HepG2 (cell line): ENCODE data around the gene PROM2. TPM values are rescaled to one million over a fixed set of nuclear protein-coding genes. Genes with fewer than 3 reads are reported as not detected.

Experiments
- ATAC-seq: fragments of 200-7000 bp; cut with Tn5 transposase; 3 replicates; pipeline ENCODE4 v1.9.1; 2020; ENCODE audit warnings: mild to moderate bottlenecking, moderate library complexity
- BruUV-seq: library from RNA; stranded (reverse); fragments of 400-500 nt; replicated peaks from 2 replicates; lab custom pipeline; 2021; lab: Mats Ljungman, UMichigan
- CTCF ChIA-PET: fragments of 300-600 bp; formaldehyde crosslinking; extraction: SDS; loops from one replicate; lab custom pipeline; 2021; ENCODE audit warnings: low total read pairs, inconsistent platforms, low intra/inter-chr PET ratio; lab: Yijun Ruan, JAX
- POLR2A ChIA-PET: fragments of 350-600 bp; sonication (Branson Sonifier 250); formaldehyde crosslinking; loops from one replicate; lab custom pipeline; 2020; ENCODE audit warnings: antibody characterized with exemption, inconsistent platforms; lab: Yijun Ruan, JAX
- DNase-seq: peaks from one replicate; pipeline ENCODE4 v3.0.0-alpha.2; 2015; ENCODE audit warnings: low spot score
- FAIRE-seq: peaks from 3 replicates; lab custom pipeline; 2011; peaks lifted over from hg19 to GRCh38; lab: Jason Lieb, UNC
- H2AFZ ChIP-seq: one replicate; pipeline ENCODE4 v1.6.1; 2011; ENCODE audit warnings: low read length, inconsistent platforms
- H3K27ac ChIP-seq: fragments of 300-600 bp; 3 replicates; pipeline ENCODE4 v1.8.0; 2011; ENCODE audit warnings: mixed run types, mild to moderate bottlenecking, mixed read lengths, low read length, inconsistent platforms; ENCODE audit not compliant: insufficient read depth; ENCODE audit errors: extremely low read length
- H3K27me3 ChIP-seq, 2 experiments: fragments of 200-600 bp in 1 of 2; 2 replicates in 1 of 2; 3 replicates in 1 of 2; pipeline versions ENCODE4 v1.6.0 to v1.8.0; 2011; ENCODE audit warnings: low read length in 2 of 2, mild to moderate bottlenecking in 2 of 2, moderate library complexity in 2 of 2, inconsistent platforms in 1 of 2; ENCODE audit not compliant: insufficient read depth in 2 of 2, control insufficient read depth in 1 of 2
- H3K36me3 ChIP-seq, 2 experiments: fragments of 200-600 bp in 1 of 2; replicated peaks in 1 of 2; 2 replicates in 1 of 2; 3 replicates in 1 of 2; pipeline versions ENCODE4 v1.5.1 to v1.8.0; 2011; ENCODE audit warnings: low read length in 2 of 2, inconsistent platforms in 1 of 2; ENCODE audit not compliant: insufficient read depth in 2 of 2, control insufficient read depth in 1 of 2
- H3K4me1 ChIP-seq: 2 replicates; pipeline ENCODE4 v1.5.1; 2012; ENCODE audit warnings: low read length, inconsistent platforms; ENCODE audit not compliant: insufficient read depth
- H3K4me2 ChIP-seq: 2 replicates; pipeline ENCODE4 v1.6.0; 2011; ENCODE audit warnings: low read depth, low read length, inconsistent platforms
- H3K4me3 ChIP-seq, 3 experiments: fragments of 200-600 bp in 1 of 3; sonication (generic), shearing (Covaris generic) in 1 of 3; replicated peaks in 1 of 3; 2 replicates each; pipeline ENCODE4 v1.5.1; 2011 to 2016; ENCODE audit warnings: low read length in 3 of 3, inconsistent platforms in 2 of 3, low read depth in 2 of 3, mild to moderate bottlenecking in 2 of 3, control low read depth in 1 of 3, mixed read lengths in 1 of 3; ENCODE audit not compliant: insufficient read depth in 1 of 3
- H3K79me2 ChIP-seq: one replicate; pipeline ENCODE4 v1.6.1; 2011; ENCODE audit warnings: low read length, inconsistent platforms; ENCODE audit not compliant: insufficient read depth
- H3K9ac ChIP-seq: 2 replicates; pipeline ENCODE4 v1.6.0; 2011; ENCODE audit warnings: mild to moderate bottlenecking, low read depth, low read length, inconsistent platforms; ENCODE audit not compliant: insufficient read depth
- H3K9me3 ChIP-seq: 2 replicates; pipeline ENCODE4 v1.5.1; 2012; ENCODE audit warnings: mild to moderate bottlenecking, low read length
- H4K20me1 ChIP-seq: 2 replicates; pipeline ENCODE4 v1.6.0; 2011; ENCODE audit warnings: inconsistent platforms, mild to moderate bottlenecking, low read length, moderate library complexity; ENCODE audit not compliant: insufficient read depth
- ATF7-NPFF ChIP-seq: sonication (generic); formaldehyde crosslinking; IDR thresholded peaks from 2 replicates; pipeline ENCODE4 v1.8.1; 2023; ENCODE audit warnings: mild to moderate bottlenecking, low read depth, missing genetic modification reagents, moderate library complexity
- DBP ChIP-seq: sonication (generic); formaldehyde crosslinking; IDR thresholded peaks from 2 replicates; pipeline ENCODE4 v1.4.0; 2020; ENCODE audit warnings: missing genetic modification reagents; ENCODE audit errors: not compliant biosample characterization
- HOMEZ ChIP-seq: IDR thresholded peaks from 2 replicates; pipeline ENCODE4 v1.6.1; 2016; ENCODE audit warnings: low read depth
- NR0B2 ChIP-seq: sonication (generic); formaldehyde crosslinking; IDR thresholded peaks from 2 replicates; pipeline ENCODE4 v1.4.0; 2020; ENCODE audit warnings: mild to moderate bottlenecking, missing genetic modification reagents
- POGK ChIP-seq: sonication (generic); formaldehyde crosslinking; conservative IDR thresholded peaks from 2 replicates; pipeline ENCODE4 v1.8.0; 2022; ENCODE audit warnings: mild to moderate bottlenecking, moderate library complexity, missing genetic modification reagents
- RFX5 ChIP-seq: IDR thresholded peaks from 2 replicates; pipeline ENCODE4 v1.6.1; 2011; ENCODE audit warnings: low read depth, low read length, improper control_type of control experiment
- TCF7L2 ChIP-seq: IDR thresholded peaks from 2 replicates; pipeline ENCODE4 v1.6.1; 2011; ENCODE audit warnings: mild to moderate bottlenecking, low read depth, low read length, moderate library complexity
- TSC22D2 ChIP-seq: sonication (generic); formaldehyde crosslinking; IDR thresholded peaks from 2 replicates; pipeline ENCODE4 v1.5.1; 2020; ENCODE audit warnings: missing genetic modification reagents, mild to moderate bottlenecking, borderline replicate concordance
- ZBTB2 ChIP-seq: sonication (generic); formaldehyde crosslinking; IDR thresholded peaks from 2 replicates; pipeline ENCODE4 v1.8.0; 2022; ENCODE audit warnings: low read depth, missing genetic modification reagents
- ZFYVE20 ChIP-seq: sonication (generic); formaldehyde crosslinking; IDR thresholded peaks from 2 replicates; pipeline ENCODE4 v1.8.0; 2023; ENCODE audit warnings: low read depth, mild to moderate bottlenecking, moderate library complexity, missing genetic modification reagents, borderline replicate concordance
- ZNF674 ChIP-seq: sonication (generic); formaldehyde crosslinking; IDR thresholded peaks from 2 replicates; pipeline ENCODE4 v1.5.0; 2020; ENCODE audit warnings: low read depth, mild to moderate bottlenecking, missing genetic modification reagents
- in situ Hi-C: cut with HindIII; loops from 2 replicates; pipeline ENCODE4 v1.10.0; 2017; ENCODE audit warnings: low pct_unique_long_range_greater_than_20kb; ENCODE audit not compliant: extremely low pct_ligation_motif_present
- intact Hi-C: fragments of 100-400 bp; cut with micrococcal nuclease; formaldehyde crosslinking; loops from one replicate; pipeline ENCODE4 v1.10.0; 2022; ENCODE audit not compliant: unreplicated experiment
- polyA plus RNA-seq, 8 experiments: library from polyadenylated mRNA; depleted of rRNA in 3 of 8; stranded (reverse) in 7 of 8; unstranded in 1 of 8; fragments of >200 nt; fragmentation: Illumina TruSeq in 4 of 8; extraction: Trizol in 4 of 8; gene quantifications; 2 replicates each; pipeline versions ENCODE4 v1.2.1 to v1.2.3, GENCODE V29; 2011 to 2016; ENCODE audit warnings: low read depth in 4 of 8, missing spikeins in 1 of 8, mixed read lengths in 1 of 8; ENCODE audit not compliant: insufficient read depth in 1 of 8
- total RNA-seq, 5 experiments: library from RNA; depleted of rRNA; stranded (reverse); fragments of >200 nt; fragmentation: Illumina TruSeq; extraction: Trizol; gene quantifications; 2 replicates each; pipeline ENCODE4 v1.2.3, GENCODE V29; 2016; ENCODE audit warnings: low read depth in 1 of 5

The PROM2 gene
- total and polyA plus RNA-seq, 2 of the 13 experiments (the other 11 are each of a cell fraction or from before 2014, with no cell fraction given): not detected

- no peak for FAIRE-seq
- Histone ChIP-seq H4K20me1 (no peaks in the 10 kb centered on the region), H3K4me1 (no peaks in the 10 kb centered on the region), H3K27me3 (no peaks in the 10 kb centered on the region; a peak in 1 of 5 replicates), H3K9ac (no peak overlapping the region), H3K27ac (no peak overlapping the region), H3K4me3 (no peak overlapping the region), H2AFZ (no peak overlapping the region), H3K9me3 (peaks cover 15% of the 10 kb centered on the region), H3K4me2 (no peak overlapping the region), H3K79me2 (no peaks in the 10 kb centered on the region), H3K36me3 (no peaks in the 10 kb centered on the region)
- no peak for ATAC-seq
- in situ Hi-C loops: no loop called here
- no TSS peak for BruUV-seq
- ChIA-PET CTCF (no interaction called here), POLR2A (no interaction called here)
- DNase-seq: no peak
- TF ChIP-seq NR0B2 (CRISPR knock-in tag) (no peak), POGK (CRISPR knock-in tag) (no peak), DBP (CRISPR knock-in tag) (no peak), ZBTB2 (no peak), TCF7L2 (no peak), ZFYVE20 (CRISPR knock-in tag) (no peak), ZNF674 (CRISPR knock-in tag) (no peak), TSC22D2 (no peak), RFX5 (no peak), ATF7-NPFF (CRISPR knock-in tag) (no peak), HOMEZ (CRISPR knock-in tag) (no peak)
- intact Hi-C loops: no loop called here
These were observed 36.1 kb upstream of the PROM2 start for GRCh38 chr2:95238131-95238530.
